ENCODE measurements around the gene WDFY4.

DNA sequence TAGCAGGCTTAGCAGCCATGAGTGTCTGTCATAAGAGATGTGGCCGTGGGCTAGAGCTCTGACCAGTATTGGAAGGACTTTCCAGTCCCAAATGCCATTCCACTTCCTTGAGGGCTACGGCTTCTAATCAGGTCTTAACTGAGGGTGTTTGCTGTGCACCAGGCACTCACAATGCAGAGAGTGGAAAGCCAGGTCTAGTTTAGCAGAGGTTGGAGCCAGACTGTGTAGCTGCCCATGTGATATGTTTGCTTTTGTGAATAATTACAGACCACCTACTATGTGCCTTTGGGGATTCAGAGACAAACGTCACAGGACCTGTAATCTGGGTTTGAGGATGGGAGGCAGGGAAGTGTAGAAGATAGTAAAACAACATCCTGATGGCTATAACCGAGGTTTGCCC is 79.8 kb downstream of the WDFY4 start:
- TF ChIP-seq CTCF (tag by site-specific recombination; IDR thresholded peaks at IDR 0.05) (no peak), ZNF26 (tag by site-specific recombination; IDR thresholded peaks at IDR 0.05) (no peak), ATF2 (tag by site-specific recombination; IDR thresholded peaks at IDR 0.05; ENCODE audit: low read depth) (no peak), ZFP41 (tag by site-specific recombination; IDR thresholded peaks at IDR 0.05; ENCODE audit: borderline replicate concordance) (no peak), IKZF3 (tag by site-specific recombination; IDR thresholded peaks at IDR 0.05) (no peak), ZNF549 (tag by site-specific recombination; IDR thresholded peaks at IDR 0.05) (no peak), ZNF426 (tag by site-specific recombination; IDR thresholded peaks at IDR 0.05) (no peak), ZNF311 (tag by site-specific recombination; IDR thresholded peaks at IDR 0.05; ENCODE audit: borderline replicate concordance) (no peak), SCRT2 (tag by site-specific recombination; IDR thresholded peaks at IDR 0.05) (no peak), ZNF10 (tag by site-specific recombination; IDR thresholded peaks at IDR 0.05) (no peak), KLF1 (tag by site-specific recombination; IDR thresholded peaks at IDR 0.05) (no peak)

All from HEK293 (cell line).